Neural cell (in vitro differentiated cells): ENCODE data around the gene ZNF202. TPM values are rescaled to one million over a fixed set of nuclear protein-coding genes. Genes with fewer than 3 reads are reported as not detected.

Source experiments
- H2AFZ ChIP-seq: fragments of 200-600, 300-800 bp; sonication (generic), shearing (Covaris generic); 2 replicates; pipeline ENCODE4 v1.6.0; 2014; ENCODE audit warnings: low read depth, mild to moderate bottlenecking, antibody characterized with exemption, low read length, moderate library complexity
- H3F3A ChIP-seq: fragments of 200-600 bp; shearing (Covaris generic); 2 replicates; pipeline ENCODE4 v1.6.1; 2016; ENCODE audit warnings: mild to moderate bottlenecking, moderate library complexity, mixed read lengths, antibody characterized with exemption, low read length; ENCODE audit not compliant: insufficient read depth, poor library complexity, severe bottlenecking
- H3K27ac ChIP-seq: fragments of 200-600, 300-800 bp; sonication (generic), shearing (Covaris generic); 2 replicates; pipeline ENCODE4 v1.5.1; 2014; ENCODE audit warnings: mild to moderate bottlenecking, low read length, moderate library complexity
- H3K27me3 ChIP-seq: fragments of 300-800, 200-600 bp; sonication (generic), shearing (Covaris generic); 2 replicates; pipeline ENCODE4 v1.6.0; 2014; ENCODE audit warnings: mild to moderate bottlenecking, low read depth, low read length, moderate library complexity; ENCODE audit not compliant: insufficient read depth
- H3K36me3 ChIP-seq: fragments of 300-800, 200-600 bp; sonication (generic), shearing (Covaris generic); 2 replicates; pipeline ENCODE4 v1.5.1; 2014; ENCODE audit warnings: mild to moderate bottlenecking, antibody characterized with exemption, low read length, moderate library complexity; ENCODE audit not compliant: insufficient read depth
- H3K4me2 ChIP-seq: fragments of 300-800, 200-600 bp; sonication (generic), shearing (Covaris generic); 2 replicates; pipeline ENCODE4 v1.6.0; 2014; ENCODE audit warnings: mild to moderate bottlenecking, low read length
- H3K4me3 ChIP-seq: fragments of 300-800, 200-600 bp; sonication (generic), shearing (Covaris generic); 2 replicates; pipeline ENCODE4 v1.5.1; 2014; ENCODE audit warnings: mild to moderate bottlenecking, low read length, moderate library complexity
- H3K79me2 ChIP-seq: fragments of 200-600 bp; shearing (Covaris generic); replicated peaks from 2 replicates; pipeline ENCODE4 v1.6.0; 2014; ENCODE audit warnings: mild to moderate bottlenecking, low read length, moderate library complexity; ENCODE audit not compliant: insufficient read depth
- H3K9ac ChIP-seq: fragments of 300-800, 200-600 bp; sonication (generic), shearing (Covaris generic); 2 replicates; pipeline ENCODE4 v1.6.1; 2016; ENCODE audit warnings: mild to moderate bottlenecking, low read length, mixed read lengths
- H3K9me2 ChIP-seq: fragments of 200-600 bp; shearing (Covaris generic); 2 replicates; pipeline ENCODE4 v1.6.1; 2016; ENCODE audit warnings: mild to moderate bottlenecking, low read length, mixed read lengths; ENCODE audit not compliant: insufficient read depth
- H3K9me3 ChIP-seq: fragments of 200-600, 300-800 bp; sonication (generic), shearing (Covaris generic); 2 replicates; pipeline ENCODE4 v1.6.1; 2016; ENCODE audit warnings: mild to moderate bottlenecking, mixed run types, low read length, moderate library complexity, mixed read lengths
- H4K20me1 ChIP-seq: fragments of 200-600 bp; shearing (Covaris generic); 2 replicates; pipeline ENCODE4 v1.6.1; 2016; ENCODE audit warnings: mild to moderate bottlenecking, mixed run types; ENCODE audit not compliant: insufficient read depth
- EP300 ChIP-seq: fragments of 450-650 bp; conservative IDR thresholded peaks from 2 replicates; pipeline ENCODE4 v1.6.1; 2014; ENCODE audit warnings: antibody characterized with exemption, mild to moderate bottlenecking, moderate library complexity; ENCODE audit not compliant: poor library complexity, severe bottlenecking
- EZH2 ChIP-seq: fragments of 200-600, 300-800 bp; shearing (Covaris generic), sonication (generic); IDR thresholded peaks from 2 replicates; pipeline ENCODE4 v1.6.1; 2014; ENCODE audit warnings: antibody characterized with exemption, low read length, borderline replicate concordance, mild to moderate bottlenecking; ENCODE audit not compliant: insufficient read depth, poor library complexity, severe bottlenecking
- MXI1 ChIP-seq: fragments of 450-650 bp; conservative IDR thresholded peaks from 2 replicates; pipeline ENCODE4 v1.6.1; 2014; ENCODE audit warnings: antibody characterized with exemption, mild to moderate bottlenecking; ENCODE audit not compliant: poor library complexity, severe bottlenecking
- POLR2AphosphoS5 ChIP-seq: IDR thresholded peaks from 2 replicates; pipeline ENCODE4 v1.6.1; 2012
- RAD21 ChIP-seq: fragments of 450-650 bp; conservative IDR thresholded peaks from 2 replicates; pipeline ENCODE4 v1.6.1; 2014; ENCODE audit warnings: antibody characterized with exemption, mild to moderate bottlenecking, moderate library complexity
- REST ChIP-seq: IDR thresholded peaks from 2 replicates; pipeline ENCODE4 v1.6.1; 2012; ENCODE audit warnings: borderline replicate concordance
- SMC3 ChIP-seq: fragments of 450-650 bp; conservative IDR thresholded peaks from 2 replicates; pipeline ENCODE4 v1.6.1; 2014; ENCODE audit warnings: antibody characterized with exemption, mild to moderate bottlenecking, moderate library complexity; ENCODE audit not compliant: poor library complexity
- TAF1 ChIP-seq: IDR thresholded peaks from 2 replicates; pipeline ENCODE4 v1.6.1; 2012; ENCODE audit warnings: low read depth
- polyA plus RNA-seq: library from polyadenylated mRNA; depleted of rRNA; stranded (reverse); fragments of >200 nt; gene quantifications from 2 replicates; pipeline ENCODE4 v1.2.3, GENCODE V29; 2014
- TF ChIP-seq, protein P1 (sequence below): fragments of 450-650 bp; IDR thresholded peaks from 2 replicates; pipeline ENCODE4 v1.5.1; 2014; ENCODE audit warnings: antibody characterized with exemption, mild to moderate bottlenecking, moderate library complexity; ENCODE audit not compliant: poor library complexity, severe bottlenecking

The ZNF202 gene
- polyA plus RNA-seq, 1 donor from 2014 or later: 30.4 TPM

DNA sequence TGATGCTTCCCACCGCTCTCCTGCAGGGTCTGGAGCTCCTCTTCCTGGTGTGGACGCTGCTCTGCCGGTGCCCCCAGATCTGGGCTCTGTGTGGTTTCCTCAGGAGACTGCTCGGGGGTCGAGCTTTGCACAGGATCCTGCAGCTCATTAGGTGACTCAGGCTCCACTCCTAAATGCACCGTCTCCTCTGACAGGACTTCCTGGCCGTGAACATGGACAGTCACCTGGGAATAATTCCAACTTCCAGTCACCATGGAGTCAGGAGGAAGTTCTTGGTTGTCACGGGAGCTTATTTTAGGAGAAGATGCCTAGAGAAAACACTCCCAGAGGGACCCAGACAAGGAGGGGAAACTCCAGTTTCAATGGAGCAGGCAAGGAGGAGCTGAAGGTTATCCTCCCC, 11.9 kb downstream of the ZNF202 start:
- no peak overlapping the region for H3K9ac ChIP-seq
- no peak overlapping the region for H3K4me2 ChIP-seq
- H3K27me3 ChIP-seq: no peaks in the 10 kb centered on the region
- TF ChIP-seq MXI1 (no peak), SMC3 (no peak), POLR2AphosphoS5 (no peak)
- TF ChIP-seq, protein P1, sequence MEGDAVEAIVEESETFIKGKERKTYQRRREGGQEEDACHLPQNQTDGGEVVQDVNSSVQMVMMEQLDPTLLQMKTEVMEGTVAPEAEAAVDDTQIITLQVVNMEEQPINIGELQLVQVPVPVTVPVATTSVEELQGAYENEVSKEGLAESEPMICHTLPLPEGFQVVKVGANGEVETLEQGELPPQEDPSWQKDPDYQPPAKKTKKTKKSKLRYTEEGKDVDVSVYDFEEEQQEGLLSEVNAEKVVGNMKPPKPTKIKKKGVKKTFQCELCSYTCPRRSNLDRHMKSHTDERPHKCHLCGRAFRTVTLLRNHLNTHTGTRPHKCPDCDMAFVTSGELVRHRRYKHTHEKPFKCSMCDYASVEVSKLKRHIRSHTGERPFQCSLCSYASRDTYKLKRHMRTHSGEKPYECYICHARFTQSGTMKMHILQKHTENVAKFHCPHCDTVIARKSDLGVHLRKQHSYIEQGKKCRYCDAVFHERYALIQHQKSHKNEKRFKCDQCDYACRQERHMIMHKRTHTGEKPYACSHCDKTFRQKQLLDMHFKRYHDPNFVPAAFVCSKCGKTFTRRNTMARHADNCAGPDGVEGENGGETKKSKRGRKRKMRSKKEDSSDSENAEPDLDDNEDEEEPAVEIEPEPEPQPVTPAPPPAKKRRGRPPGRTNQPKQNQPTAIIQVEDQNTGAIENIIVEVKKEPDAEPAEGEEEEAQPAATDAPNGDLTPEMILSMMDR: no peak
- H3K9me3 ChIP-seq: no peaks in the 10 kb centered on the region
- no peaks in the 10 kb centered on the region for H4K20me1 ChIP-seq
- no peaks in the 10 kb centered on the region for H3K9me2 ChIP-seq
- H3K79me2 ChIP-seq: no peaks in the 10 kb centered on the region
- H3K27ac ChIP-seq: no peak overlapping the region
- H3K4me3 ChIP-seq: no peak overlapping the region
- no peak overlapping the region for H2AFZ ChIP-seq
- no peaks in the 10 kb centered on the region for H3F3A ChIP-seq
- H3K36me3 ChIP-seq: peaks cover 21% of the 10 kb centered on the region

DNA sequence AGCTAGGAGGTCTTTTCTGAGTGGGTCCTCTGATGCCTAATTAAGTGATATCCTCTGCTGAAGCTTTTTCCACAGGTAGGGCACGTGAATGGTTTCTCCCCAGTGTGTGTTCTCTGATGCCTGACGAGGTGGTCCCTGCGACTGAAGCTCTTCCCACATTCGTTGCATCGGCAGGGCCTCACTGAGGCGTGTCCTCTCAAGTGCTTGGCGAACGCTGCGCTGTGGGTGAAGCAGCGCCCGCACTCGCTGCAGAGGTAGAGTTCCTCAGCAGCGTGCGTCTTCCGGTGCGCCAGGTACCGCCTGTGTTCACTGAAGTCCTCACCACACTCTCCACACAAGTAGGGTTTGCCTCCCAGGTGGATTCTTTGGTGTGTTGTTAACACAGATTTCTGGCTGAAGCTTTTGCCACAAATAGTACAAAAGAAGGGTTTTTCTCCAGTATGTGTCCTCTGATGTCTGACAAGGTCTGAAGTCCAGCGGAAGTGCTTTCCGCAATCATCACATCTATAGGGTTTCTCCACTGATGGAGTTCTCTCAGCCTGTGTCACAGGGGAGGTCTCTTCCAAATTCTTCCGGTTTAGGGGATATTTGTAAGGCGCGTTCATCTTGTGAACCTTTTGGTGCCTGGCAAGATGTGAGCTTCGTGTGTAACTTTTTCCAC, 15.3 kb downstream of the ZNF202 start:
- Histone ChIP-seq H2AFZ (no peak overlapping the region), H3K36me3 (peaks cover 20% of the 10 kb centered on the region)
- TF ChIP-seq REST (no peak), MXI1 (no peak), EZH2 (no peak), POLR2AphosphoS5 (no peak), RAD21 (no peak), TAF1 (no peak), EP300 (no peak)
- TF ChIP-seq, protein P1: no peak

More for the DNA sequence above, 15.3 kb downstream of the ZNF202 start:
- Histone ChIP-seq H3K9me2 (no peaks in the 10 kb centered on the region), H3K9ac (no peak overlapping the region), H3F3A (no peaks in the 10 kb centered on the region), H3K4me2 (no peak overlapping the region), H3K79me2 (no peaks in the 10 kb centered on the region), H3K27me3 (no peaks in the 10 kb centered on the region), H3K9me3 (no peaks in the 10 kb centered on the region), H3K4me3 (no peak overlapping the region), H4K20me1 (no peaks in the 10 kb centered on the region), H3K27ac (no peak overlapping the region)
